Naive thymus-derived CD4-positive, alpha-beta T cell (primary cell): Measurements from ENCODE around the gene SYTL3. TPM values are rescaled to one million over a fixed set of nuclear protein-coding genes. Genes with fewer than 3 reads are reported as not detected.

Source experiments
- ATAC-seq: fragments of 150-1000 bp; cut with Tn5 transposase; 2 replicates; pipeline ENCODE4 v1.10.0; 2021; ENCODE audit warnings: mild to moderate bottlenecking, moderate library complexity
- CTCF ChIA-PET: fragments of 350-600 bp; sonication (Branson Sonifier 250); formaldehyde crosslinking; loops from one replicate; lab custom pipeline; 2021; ENCODE audit warnings: antibody characterized with exemption; lab: Charles Lee
- POLR2A ChIA-PET: fragments of 350-600 bp; sonication (Branson Sonifier 250); formaldehyde crosslinking; loops from one replicate; lab custom pipeline; 2021; ENCODE audit warnings: antibody characterized with exemption, inconsistent platforms; lab: Charles Lee
- DNase-seq, 9 donors: peaks; one replicate each; pipeline versions ENCODE4 v3.0.0 to v3.0.0-alpha.2; 2020 to 2022; ENCODE audit warnings: mixed read lengths in 1 of 9
- H3K27ac ChIP-seq: one replicate; pipeline ENCODE4 v1.7.0; 2013; ENCODE audit warnings: mild to moderate bottlenecking, low read depth, low read length, moderate library complexity
- H3K27me3 ChIP-seq, 2 donors: one replicate each; pipeline ENCODE4 v1.7.0; 2013; ENCODE audit warnings: low read length in 2 of 2, mild to moderate bottlenecking in 2 of 2, moderate library complexity in 2 of 2; ENCODE audit not compliant: control insufficient read depth in 2 of 2, insufficient read depth in 2 of 2
- H3K36me3 ChIP-seq, 3 experiments: 1 replicate in 2 of 3; 2 replicates in 1 of 3; pipeline ENCODE4 v1.7.0; 2013; ENCODE audit warnings: low read length in 3 of 3, mild to moderate bottlenecking in 3 of 3, moderate library complexity in 1 of 3; ENCODE audit not compliant: insufficient read depth in 3 of 3, control insufficient read depth in 2 of 3
- H3K4me1 ChIP-seq, 2 donors: one replicate each; pipeline ENCODE4 v1.7.0; 2013; ENCODE audit warnings: low read length in 2 of 2, mild to moderate bottlenecking in 2 of 2, moderate library complexity in 1 of 2; ENCODE audit not compliant: control insufficient read depth in 2 of 2, insufficient read depth in 2 of 2
- H3K4me3 ChIP-seq: 2 replicates; pipeline ENCODE4 v1.7.0; 2013; ENCODE audit warnings: mild to moderate bottlenecking, low read length
- H3K9me3 ChIP-seq, 3 experiments: 1 replicate in 2 of 3; 2 replicates in 1 of 3; pipeline ENCODE4 v1.7.0; 2013; ENCODE audit warnings: low read length in 3 of 3; ENCODE audit not compliant: control insufficient read depth in 2 of 3
- H3K27ac Mint-ChIP-seq, 9 donors: one replicate each; pipeline ENCODE4 v1.8.0; 2020 to 2022; ENCODE audit warnings: mixed read lengths in 9 of 9, mild to moderate bottlenecking in 8 of 9, moderate library complexity in 5 of 9, inconsistent platforms in 2 of 9
- H3K27me3 Mint-ChIP-seq, 5 donors: one replicate each; pipeline ENCODE4 v1.8.0; 2021 to 2022; ENCODE audit warnings: mixed read lengths in 5 of 5, mild to moderate bottlenecking in 1 of 5
- H3K36me3 Mint-ChIP-seq, 5 donors: one replicate each; pipeline ENCODE4 v1.8.0; 2020 to 2022; ENCODE audit warnings: mixed read lengths in 5 of 5, mild to moderate bottlenecking in 3 of 5, inconsistent platforms in 1 of 5
- H3K4me1 Mint-ChIP-seq, 7 donors: one replicate each; pipeline ENCODE4 v1.8.0; 2020 to 2022; ENCODE audit warnings: mixed read lengths in 7 of 7, mild to moderate bottlenecking in 3 of 7, inconsistent platforms in 1 of 7
- H3K4me3 Mint-ChIP-seq, 10 donors: one replicate each; pipeline ENCODE4 v1.8.0; 2020 to 2022; ENCODE audit warnings: mild to moderate bottlenecking in 10 of 10, mixed read lengths in 10 of 10, moderate library complexity in 6 of 10, inconsistent platforms in 2 of 10
- H3K9me3 Mint-ChIP-seq, 11 donors: one replicate each; pipeline ENCODE4 v1.8.0; 2020 to 2022; ENCODE audit warnings: mixed read lengths in 11 of 11, mild to moderate bottlenecking in 4 of 11, inconsistent platforms in 1 of 11, moderate library complexity in 1 of 11
- intact Hi-C, 2 donors: fragments of 100-400 bp; cut with micrococcal nuclease; formaldehyde crosslinking; loops; one replicate each; pipeline ENCODE4 v1.15.1; 2023
- polyA plus RNA-seq, 2 donors: library from polyadenylated mRNA; unstranded; fragments of 300-500 nt; fragmentation: Illumina TruSeq; gene quantifications; one replicate each; pipeline ENCODE4 v1.2.3, GENCODE V29; 2021
- total RNA-seq, 6 experiments: library from RNA in 5 of 6; stranded (reverse) in 5 of 6; gene quantifications; 1 replicate in 5 of 6; 2 replicates in 1 of 6; pipeline ENCODE4 v1.2.3 and lab custom pipeline; 2021 to 2026

The SYTL3 gene
- total and polyA plus RNA-seq, 7 experiments from 2014 or later: 13.4 to 67.0 (median 29.5) TPM

DNA sequence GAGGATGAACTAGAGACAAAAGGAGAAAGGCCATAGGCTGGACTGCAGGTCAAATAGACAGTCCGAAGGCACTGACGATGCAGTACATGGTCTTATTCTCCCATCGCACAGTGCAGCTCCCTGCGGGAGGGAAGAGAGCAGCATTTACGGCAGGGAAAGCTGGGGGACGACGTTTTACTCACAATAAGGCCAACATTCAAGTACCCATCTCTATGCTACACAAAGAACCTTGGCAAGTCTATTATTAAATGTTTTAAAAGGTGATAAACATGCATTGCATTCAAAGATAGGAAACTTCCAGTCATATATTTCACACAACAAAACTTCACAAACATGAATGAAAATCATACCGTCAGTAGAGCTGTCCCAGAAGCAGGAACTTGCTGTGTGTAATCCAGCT lies 13.1 kb upstream of the SYTL3 start:
- Histone ChIP-seq H3K9me3 (no peaks in the 10 kb centered on the region), H3K36me3 (peaks cover 5 to 29% (median 12%) of the 10 kb centered on the region in 3 experiments), H3K4me1 (peaks cover 43 to 47% of the 10 kb centered on the region in 2 donors), H3K27me3 (no peaks in the 10 kb centered on the region), H3K27ac (peak overlapping the region; percentile 36), H3K4me3 (no peak overlapping the region)
- ATAC-seq (no peak), DNase-seq (no peak)
- Mint-ChIP-seq H3K4me1 (peaks cover 40 to 78% (median 68%) of the 10 kb centered on the region in 7 donors), H3K27ac (peak overlapping the region in 7 of 9 donors; percentile 15 to 94 (median 85)), H3K36me3 (peaks cover 11 to 55% (median 40%) of the 10 kb centered on the region in 5 donors), H3K27me3 (no peaks in the 10 kb centered on the region), H3K4me3 (peak overlapping the region in 2 of 10 donors; percentile 24 to 34), H3K9me3 (peaks cover 0 to 2% (median 0%) of the 10 kb centered on the region in 11 donors)
- intact Hi-C loops: no loop called here
- CTCF ChIA-PET: interaction anchor here (1.1 kb wide), 1 partner anchor 12 kb away, joined by 3 read pairs; no protein-coding TSS in a partner anchor
- POLR2A ChIA-PET: interaction anchor here (2.8 kb wide), 1 partner anchor 12 kb away, joined by 12 read pairs; the partner anchor contains the start of gene SYTL3

DNA sequence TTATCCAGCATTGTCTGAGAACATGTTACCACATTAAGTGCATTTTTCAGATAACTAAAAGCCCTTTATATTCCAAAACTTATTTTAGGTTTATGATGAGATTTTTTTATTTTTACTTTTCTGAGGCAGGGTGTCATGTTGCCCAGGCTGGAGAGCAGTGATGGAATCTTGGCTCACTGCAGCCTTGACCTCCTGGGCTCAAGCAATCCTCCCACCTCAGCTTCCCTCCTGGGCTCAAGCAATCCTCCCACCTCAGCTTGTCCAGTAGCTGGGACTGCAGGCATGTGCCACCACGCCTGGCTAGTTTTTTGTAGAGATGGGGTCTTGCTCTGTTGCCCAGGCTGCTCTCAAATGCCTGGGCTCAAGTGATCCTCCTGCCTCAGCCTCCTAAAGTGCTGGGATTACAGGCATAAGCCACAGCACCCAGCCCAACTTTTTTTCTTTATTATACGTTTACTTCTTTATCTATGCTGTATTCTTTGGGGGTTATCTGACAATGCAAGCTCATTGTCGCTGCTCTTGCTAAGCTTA lies 11.5 kb upstream of the SYTL3 start:
- no peaks in the 10 kb centered on the region for H3K27me3 ChIP-seq
- DNase-seq (no peak), ATAC-seq (no peak)
- Mint-ChIP-seq H3K27ac (peak overlapping the region; percentile 27 to 86 (median 68)), H3K4me3 (peak overlapping the region in 3 of 10 donors; percentile 25 to 39 (median 37)), H3K9me3 (peaks cover 0 to 2% (median 0%) of the 10 kb centered on the region in 11 donors), H3K27me3 (no peaks in the 10 kb centered on the region), H3K36me3 (peaks cover 8 to 50% (median 40%) of the 10 kb centered on the region in 5 donors), H3K4me1 (peaks cover 52 to 88% (median 84%) of the 10 kb centered on the region in 7 donors)
- ChIA-PET POLR2A (interaction anchor here (0.6 to 2.8 kb wide), 5 partner anchors 10 to 161 kb away, joined by 3 to 12 read pairs (median 4); partner anchors contain the start of gene SYTL3), CTCF (interaction anchor here (2.0 kb wide), 1 partner anchor 21 kb away, joined by 11 read pairs; no protein-coding TSS in a partner anchor)
- H3K4me1 ChIP-seq: peaks cover 56 to 59% of the 10 kb centered on the region in 2 donors
- H3K9me3 ChIP-seq: no peaks in the 10 kb centered on the region
- H3K36me3 ChIP-seq: peaks cover 5 to 25% (median 12%) of the 10 kb centered on the region in 3 experiments
- H3K4me3 ChIP-seq: no peak overlapping the region
- H3K27ac ChIP-seq: peak overlapping the region; percentile 37
- intact Hi-C loops: no loop called here

DNA sequence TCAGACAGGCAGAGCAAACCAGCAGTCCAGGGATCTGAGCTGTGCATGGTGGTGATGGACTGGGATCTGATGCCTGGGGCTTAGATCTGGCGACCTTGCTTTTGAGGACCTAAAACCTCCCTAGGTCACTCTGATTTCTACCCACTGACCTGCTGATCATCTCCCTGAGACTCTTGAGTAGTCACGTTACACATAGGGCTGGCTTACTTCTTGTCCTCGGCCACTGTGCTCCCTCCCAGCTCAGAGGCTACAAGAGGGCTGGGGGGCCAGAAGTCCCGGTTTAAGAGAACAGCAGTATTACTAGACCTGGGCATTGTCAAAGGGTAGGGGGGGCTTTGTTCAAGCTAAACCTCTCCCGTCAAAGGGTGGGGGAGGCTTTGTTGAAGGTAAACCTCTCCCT lies 10.8 kb upstream of the SYTL3 start:
- Histone ChIP-seq H3K27me3 (no peaks in the 10 kb centered on the region), H3K36me3 (peaks cover 5 to 25% (median 12%) of the 10 kb centered on the region in 3 experiments), H3K4me3 (no peak overlapping the region), H3K9me3 (no peaks in the 10 kb centered on the region), H3K4me1 (peaks cover 56 to 59% of the 10 kb centered on the region in 2 donors), H3K27ac (peak overlapping the region; percentile 37)
- Mint-ChIP-seq H3K27ac (peak overlapping the region; percentile 44 to 86 (median 68)), H3K9me3 (peaks cover 0 to 2% (median 0%) of the 10 kb centered on the region in 11 donors), H3K4me1 (peaks cover 52 to 90% (median 82%) of the 10 kb centered on the region in 7 donors), H3K4me3 (peak overlapping the region in 3 of 10 donors; percentile 2 to 39 (median 21)), H3K27me3 (no peaks in the 10 kb centered on the region), H3K36me3 (peaks cover 8 to 50% (median 40%) of the 10 kb centered on the region in 5 donors)
- DNase-seq (no peak), ATAC-seq (no peak)
- intact Hi-C loops: no loop called here
- ChIA-PET POLR2A (interaction anchor here (0.6 to 2.8 kb wide), 4 partner anchors 10 to 145 kb away, joined by 3 to 12 read pairs (median 4); partner anchors contain the start of gene SYTL3), CTCF (interaction anchor here (2.0 kb wide), 1 partner anchor 20 kb away, joined by 11 read pairs; no protein-coding TSS in a partner anchor)

DNA sequence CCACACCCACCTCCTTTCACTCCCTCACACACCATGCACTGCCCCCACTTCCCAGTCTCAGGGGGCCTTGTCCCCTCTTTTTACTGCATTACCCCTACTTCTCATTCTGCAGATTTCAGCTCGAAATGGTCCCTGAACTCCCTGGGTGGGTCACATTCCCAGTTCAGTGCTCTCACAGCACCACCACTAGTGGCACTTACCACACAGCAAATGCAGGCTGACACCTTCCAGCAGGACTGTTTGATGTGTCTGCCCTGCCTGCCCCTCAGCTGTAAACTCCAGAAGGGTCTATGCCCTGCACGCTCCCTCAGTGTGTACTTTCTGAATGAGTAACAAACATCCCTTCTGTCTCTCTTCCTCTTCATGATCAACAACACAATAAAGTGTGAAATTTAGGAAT lies 9.3 kb upstream of the SYTL3 start:
- Mint-ChIP-seq H3K4me1 (peaks cover 49 to 84% (median 74%) of the 10 kb centered on the region in 7 donors), H3K27ac (peak overlapping the region; percentile 47 to 96 (median 86)), H3K27me3 (no peaks in the 10 kb centered on the region), H3K4me3 (peak overlapping the region; percentile 7 to 92 (median 65)), H3K9me3 (peaks cover 0 to 2% (median 0%) of the 10 kb centered on the region in 11 donors), H3K36me3 (peaks cover 8 to 48% (median 33%) of the 10 kb centered on the region in 5 donors)
- POLR2A ChIA-PET: interaction anchor here (2.2 kb wide), 1 partner anchor 10 kb away, joined by 11 read pairs; the partner anchor contains the start of gene SYTL3
- Histone ChIP-seq H3K27me3 (no peaks in the 10 kb centered on the region), H3K27ac (peak overlapping the region; percentile 42), H3K4me3 (no peak overlapping the region), H3K9me3 (no peaks in the 10 kb centered on the region), H3K4me1 (peaks cover 43 to 49% of the 10 kb centered on the region in 2 donors), H3K36me3 (peaks cover 5 to 31% (median 12%) of the 10 kb centered on the region in 3 experiments)
- intact Hi-C loops: no loop called here
- ATAC-seq: no peak
- no peak for DNase-seq
- CTCF ChIA-PET: interaction anchor here (1.5 to 1.8 kb wide), 2 partner anchors 19 to 22 kb away, joined by 3 to 4 read pairs; no protein-coding TSS in a partner anchor

DNA sequence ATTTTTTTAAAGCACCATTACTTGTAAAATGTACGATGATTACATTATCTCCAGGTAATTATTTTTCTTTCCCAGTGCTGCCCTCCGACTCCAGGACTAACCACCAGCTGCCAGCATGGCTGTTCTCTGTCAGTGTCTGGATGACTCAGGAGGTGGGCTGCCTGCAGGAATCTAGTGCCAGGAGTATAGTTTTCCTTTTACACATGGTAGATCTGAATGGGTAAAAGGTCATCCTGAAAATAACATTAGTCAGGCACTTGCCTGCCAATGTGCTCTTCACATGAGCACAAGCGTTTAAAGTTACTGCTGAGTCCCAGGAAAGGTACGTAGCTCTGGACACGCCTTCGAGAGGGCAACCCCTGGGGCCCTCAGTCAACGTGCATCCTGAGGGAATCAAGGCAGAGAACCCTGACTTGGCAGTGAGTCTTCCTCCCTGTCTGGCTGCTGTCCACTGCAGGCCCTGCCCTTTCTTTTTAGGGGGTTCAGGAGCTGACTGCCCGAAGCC lies 7.7 kb upstream of the SYTL3 start:
- peaks cover 0 to 2% (median 0%) of the 10 kb centered on the region in 11 donors for H3K9me3 Mint-ChIP-seq
- POLR2A ChIA-PET: interaction anchor here (1.0 to 5.2 kb wide), 4 partner anchors 8 to 147 kb away, joined by 3 to 78 read pairs (median 8); partner anchors contain the start of gene SYTL3

DNA sequence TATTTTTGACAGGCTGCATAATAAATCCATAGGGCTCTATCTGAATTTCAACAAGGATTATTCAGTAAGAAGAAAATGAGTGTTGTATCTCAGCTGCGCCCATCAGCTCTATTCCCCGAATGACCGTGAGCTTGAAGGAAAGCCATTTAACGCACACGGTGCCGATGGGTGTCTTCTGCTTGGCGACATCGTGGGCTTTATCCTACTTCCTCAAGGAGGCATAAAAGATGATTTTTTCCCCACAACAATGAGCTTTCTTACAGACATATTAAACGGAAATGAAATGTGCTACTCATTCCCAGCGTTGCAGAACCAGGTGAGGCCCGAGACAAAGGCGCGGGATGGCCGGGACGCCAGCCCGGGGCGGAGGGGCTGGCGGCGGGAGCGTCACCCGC lies 6.0 kb upstream of the SYTL3 start:
- POLR2A ChIA-PET: interaction anchor here (0.8 to 5.2 kb wide), 9 partner anchors 8 to 357 kb away, joined by 3 to 78 read pairs (median 5); partner anchors contain the start of gene RSPH3
- Histone ChIP-seq H3K4me1 (peaks cover 35 to 44% of the 10 kb centered on the region in 2 donors), H3K36me3 (peaks cover 0 to 14% (median 0%) of the 10 kb centered on the region in 3 experiments), H3K27me3 (no peaks in the 10 kb centered on the region), H3K27ac (peak overlapping the region; percentile 97), H3K4me3 (peak overlapping the region; percentile 81), H3K9me3 (no peaks in the 10 kb centered on the region)
- Mint-ChIP-seq H3K27ac (peak overlapping the region; percentile 87 to 100 (median 98)), H3K4me1 (peaks cover 47 to 72% (median 67%) of the 10 kb centered on the region in 7 donors), H3K9me3 (peaks cover 0 to 2% (median 0%) of the 10 kb centered on the region in 11 donors), H3K36me3 (peaks cover 5 to 34% (median 20%) of the 10 kb centered on the region in 5 donors), H3K4me3 (peak overlapping the region; percentile 92 to 100 (median 99)), H3K27me3 (no peaks in the 10 kb centered on the region)
- CTCF ChIA-PET: interaction anchor here (1.0 to 2.9 kb wide), 5 partner anchors 10 to 91 kb away, joined by 4 to 19 read pairs (median 11); no protein-coding TSS in a partner anchor
- intact Hi-C loops: loop anchor here (1.0 to 2.0 kb wide), 5 partner anchors 9 to 84 kb away; partner anchors contain the start of gene TMEM181 (in 2 of the 2)
- DNase-seq (peak in 1 of 9 donors; percentile 13), ATAC-seq (no peak)

More for the DNA sequence above, 7.7 kb upstream of the SYTL3 start:
- Histone ChIP-seq H3K4me3 (peak overlapping the region; percentile 81), H3K4me1 (peaks cover 40 to 46% of the 10 kb centered on the region in 2 donors), H3K27ac (peak overlapping the region; percentile 97), H3K9me3 (no peaks in the 10 kb centered on the region), H3K36me3 (peaks cover 0 to 21% (median 5%) of the 10 kb centered on the region in 3 experiments), H3K27me3 (no peaks in the 10 kb centered on the region)
- intact Hi-C loops: no loop called here
- Mint-ChIP-seq H3K27me3 (no peaks in the 10 kb centered on the region), H3K4me3 (peak overlapping the region; percentile 92 to 100 (median 99)), H3K36me3 (peaks cover 5 to 39% (median 24%) of the 10 kb centered on the region in 5 donors), H3K27ac (peak overlapping the region; percentile 87 to 100 (median 96)), H3K4me1 (peaks cover 47 to 74% (median 72%) of the 10 kb centered on the region in 7 donors)
- DNase-seq (no peak), ATAC-seq (no peak)
- CTCF ChIA-PET: interaction anchor here (1.4 to 1.8 kb wide), 2 partner anchors 20 to 49 kb away, joined by 4 to 5 read pairs; no protein-coding TSS in a partner anchor
